OCI-LY3 (cell line): ENCODE data around the gene CEACAM19.

Experiments used
- CTCF ChIP-seq: fragments of 200-600, 300-600 bp; sonication (generic); IDR thresholded peaks from 2 replicates; pipeline ENCODE4 v1.5.1; 2014; ENCODE audit warnings: antibody characterized with exemption, low read length, low read depth
- EZH2phosphoT487 ChIP-seq: fragments of 200-600 bp; shearing (Covaris generic); IDR thresholded peaks from 2 replicates; pipeline ENCODE4 v1.6.1; 2018; ENCODE audit warnings: antibody characterized with exemption, mixed run types, low read depth

DNA sequence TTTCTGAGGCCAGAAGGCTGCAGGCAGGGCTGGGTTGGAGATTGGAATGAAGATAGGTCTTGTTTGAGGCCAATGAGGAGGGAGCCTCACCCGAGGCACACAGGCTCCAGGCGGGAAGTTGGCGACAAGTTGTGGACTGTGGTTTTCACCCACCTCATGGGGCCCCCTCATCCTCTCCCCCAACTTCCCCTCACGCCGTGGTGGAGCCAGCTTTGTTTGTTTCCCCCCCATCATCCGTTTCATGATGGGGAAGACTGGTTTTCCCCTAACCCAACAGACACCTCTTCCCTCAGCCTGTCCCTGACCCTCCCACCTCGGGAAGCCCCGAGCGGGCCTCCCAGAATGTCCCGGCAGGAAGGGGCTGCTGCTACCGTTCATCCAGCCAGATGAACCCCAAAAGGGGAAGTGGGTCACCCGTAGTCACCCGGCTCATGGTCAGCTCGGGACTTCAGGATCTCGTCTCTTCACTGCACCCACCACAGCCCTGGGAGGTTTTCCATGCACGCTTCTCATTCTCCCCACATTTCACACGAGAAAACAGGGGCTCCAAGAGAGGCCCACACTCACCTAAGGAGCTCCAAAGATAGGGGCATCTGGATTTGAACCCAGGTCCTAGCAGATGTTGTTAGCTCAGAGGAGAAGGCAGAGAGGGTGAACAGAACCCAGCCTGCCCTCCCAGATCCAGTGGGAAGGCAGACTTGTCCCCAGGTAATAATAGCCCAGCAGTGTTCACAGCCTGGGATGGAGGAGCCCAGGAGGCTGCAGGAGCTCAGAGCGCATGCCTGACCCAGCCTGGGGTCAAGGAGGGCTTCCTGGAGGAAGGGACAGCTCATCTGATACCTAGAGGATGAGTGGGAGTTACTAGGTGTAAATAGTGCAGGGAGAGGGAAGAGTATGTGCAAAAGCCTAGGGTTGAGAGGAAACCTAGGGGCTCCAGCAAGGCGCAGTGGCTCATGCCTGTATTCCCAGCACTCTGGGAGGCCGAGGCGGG lies 51.1 kb downstream of the CEACAM19 start:
- TF ChIP-seq CTCF: no peak
- no peak for TF ChIP-seq EZH2phosphoT487
